Muscle layer of colon (tissue), 2 donors: ENCODE results near the gene ASB15.
"Not testable (repeated sequence)": the region's sequence is repeated elsewhere in the genome, so short reads cannot be mapped to it uniquely, and the experiment has no call there.

ENCODE experiments used
- H3K27ac ChIP-seq: one replicate; pipeline ENCODE4 v1.7.0; 2013; ENCODE audit warnings: low read depth, mild to moderate bottlenecking, low read length, moderate library complexity
- H3K27me3 ChIP-seq, 2 donors: one replicate each; pipeline ENCODE4 v1.7.0; 2013; ENCODE audit warnings: low read length in 2 of 2, mild to moderate bottlenecking in 2 of 2; ENCODE audit not compliant: insufficient read depth in 2 of 2, control insufficient read depth in 1 of 2
- H3K36me3 ChIP-seq: one replicate; pipeline ENCODE4 v1.7.0; 2013; ENCODE audit warnings: mild to moderate bottlenecking, low read length; ENCODE audit not compliant: insufficient read depth
- H3K4me1 ChIP-seq: one replicate; pipeline ENCODE4 v1.7.0; 2013; ENCODE audit warnings: mild to moderate bottlenecking, low read length; ENCODE audit not compliant: insufficient read depth
- H3K4me3 ChIP-seq, 2 donors: one replicate each; pipeline ENCODE4 v1.7.0; 2013; ENCODE audit warnings: low read length in 2 of 2, low read depth in 1 of 2, mild to moderate bottlenecking in 1 of 2, moderate library complexity in 1 of 2
- H3K9ac ChIP-seq: one replicate; pipeline ENCODE4 v1.7.0; 2013; ENCODE audit warnings: low read length
- H3K9me3 ChIP-seq: one replicate; pipeline ENCODE4 v1.7.0; 2013; ENCODE audit warnings: mild to moderate bottlenecking, low read length
- donor health status: abdominal sarcoma.
- donor health status: Adenocarcinoma of cecum.

ASB15 gene

GRCh38 chr7:123601530-123601929 lies at the start of gene ASB15:
Gene ASB15, plus strand, starts transcription at chr7:123601821. Its CDS starts 12,682 bp downstream, at chr7:123614503.
- H3K36me3 ChIP-seq, result no peaks in the 10 kb centered on the region
- H3K4me3 ChIP-seq, result no peak within 1 kb of the TSS
- H3K9ac ChIP-seq, result no peak within 1 kb of the TSS
- H3K9me3 ChIP-seq, result no peaks in the 10 kb centered on the region
- no peaks in the 10 kb centered on the region for H3K4me1 ChIP-seq
- H3K27ac ChIP-seq, result no peak within 1 kb of the TSS
- H3K27me3 ChIP-seq, result no peaks in the 10 kb centered on the region

GRCh38 chr7:123552134-123552533 lies 49.5 kb upstream of the ASB15 start:
- peaks cover 13% of the 10 kb centered on the region for H3K4me1 ChIP-seq
- peaks cover 21% of the 10 kb centered on the region for H3K36me3 ChIP-seq
- H3K9ac ChIP-seq, H3K9me3 ChIP-seq, H3K4me3 ChIP-seq, H3K27ac ChIP-seq, H3K27me3 ChIP-seq: not testable (repeated sequence)

GRCh38 chr7:123552641-123553040 lies 49.0 kb upstream of the ASB15 start:
- Histone ChIP-seq H3K9ac (no peak overlapping the region), H3K4me3 (no peak overlapping the region), H3K36me3 (peaks cover 21% of the 10 kb centered on the region), H3K27ac (no peak overlapping the region), H3K4me1 (peaks cover 13% of the 10 kb centered on the region), H3K9me3 (no peaks in the 10 kb centered on the region), H3K27me3 (no peaks in the 10 kb centered on the region)

GRCh38 chr7:123553159-123553558 lies 48.5 kb upstream of the ASB15 start:
- Histone ChIP-seq H3K27ac (no peak overlapping the region), H3K27me3 (no peaks in the 10 kb centered on the region), H3K9me3 (no peaks in the 10 kb centered on the region), H3K4me3 (no peak overlapping the region), H3K36me3 (peaks cover 21% of the 10 kb centered on the region), H3K4me1 (peaks cover 13% of the 10 kb centered on the region), H3K9ac (no peak overlapping the region)

- H3K4me3 ChIP-seq, result no peak overlapping the region
- H3K27me3 ChIP-seq, result no peaks in the 10 kb centered on the region
- peaks cover 17% of the 10 kb centered on the region for H3K4me1 ChIP-seq
Observed at GRCh38 chr7:123555484-123555883, 46.1 kb upstream of the ASB15 start.

DNA sequence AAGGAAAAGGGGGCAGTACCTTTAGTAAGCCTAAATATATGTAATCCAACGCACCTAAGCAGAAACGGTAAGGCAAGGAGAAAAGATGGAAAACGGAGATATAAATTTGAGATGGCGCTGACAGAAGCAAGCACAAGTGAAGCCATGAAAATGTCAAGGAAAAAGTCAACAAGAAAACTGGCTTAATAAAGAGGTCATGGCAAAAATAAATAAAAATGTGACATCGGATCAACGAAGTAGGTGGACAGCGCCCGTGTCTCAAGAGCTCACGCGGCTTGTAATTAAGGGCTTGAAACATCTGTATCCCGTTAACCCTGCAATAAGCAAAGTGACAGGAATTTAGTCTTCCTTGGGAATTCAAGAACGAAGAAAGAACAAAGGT lies 44.6 kb upstream of the ASB15 start:
- Histone ChIP-seq H3K4me3 (peak overlapping the region; percentile 75 to 80), H3K9ac (peak overlapping the region; percentile 74), H3K27ac (peak overlapping the region; percentile 81), H3K4me1 (peaks cover 17% of the 10 kb centered on the region), H3K36me3 (peaks cover 12% of the 10 kb centered on the region), H3K9me3 (no peaks in the 10 kb centered on the region), H3K27me3 (no peaks in the 10 kb centered on the region)

More at GRCh38 chr7:123555484-123555883, 46.1 kb upstream of the ASB15 start:
- Histone ChIP-seq H3K9ac (no peak overlapping the region), H3K9me3 (no peaks in the 10 kb centered on the region), H3K36me3 (peaks cover 12% of the 10 kb centered on the region), H3K27ac (no peak overlapping the region)

- Histone ChIP-seq H3K9ac (peak within 1 kb of the TSS; percentile 74), H3K9me3 (no peaks in the 10 kb centered on the region), H3K36me3 (peaks cover 12% of the 10 kb centered on the region), H3K27ac (peak within 1 kb of the TSS; percentile 83), H3K4me3 (peak within 1 kb of the TSS; percentile 75 to 80), H3K4me1 (peaks cover 17% of the 10 kb centered on the region), H3K27me3 (no peaks in the 10 kb centered on the region)
Observed at GRCh38 chr7:123557398-123558288, 44.0 kb upstream of the ASB15 start, which contains the start of gene NDUFA5. Gene NDUFA5, minus strand, starts transcription at chr7:123557818. Its CDS starts 23 bp downstream, at chr7:123557795.

DNA sequence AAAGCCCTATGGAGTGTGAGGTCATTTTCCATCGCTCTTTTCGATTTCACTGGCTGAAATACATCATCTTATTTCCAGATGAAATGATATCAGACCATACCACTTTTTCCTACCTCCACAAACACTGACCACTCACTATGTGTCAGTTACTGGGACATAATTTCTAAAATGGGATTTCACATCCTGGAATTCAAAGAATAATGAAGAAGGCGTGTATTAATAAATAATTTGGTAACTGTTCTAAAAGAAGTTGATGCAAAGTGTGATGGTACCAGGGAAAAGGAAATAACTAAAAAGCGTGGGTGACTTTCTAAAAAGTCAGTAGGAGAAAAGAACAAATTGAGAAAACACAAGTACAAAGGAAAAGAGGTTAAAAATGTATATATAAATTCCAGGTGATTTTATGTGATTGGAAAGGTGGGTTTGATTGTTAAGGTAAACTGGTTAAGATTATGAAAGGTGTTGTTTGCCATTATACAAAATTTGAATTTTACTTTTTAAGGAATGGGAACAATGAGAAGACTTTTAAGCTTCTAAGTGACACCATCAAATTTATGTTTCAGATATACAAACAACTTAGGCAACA lies 43.2 kb upstream of the ASB15 start:
- Histone ChIP-seq H3K27ac (peak overlapping the region; percentile 83), H3K4me3 (peak overlapping the region; percentile 38 to 75), H3K27me3 (no peaks in the 10 kb centered on the region), H3K9ac (peak overlapping the region; percentile 74), H3K36me3 (peaks cover 12% of the 10 kb centered on the region), H3K4me1 (peaks cover 17% of the 10 kb centered on the region), H3K9me3 (no peaks in the 10 kb centered on the region)

- Histone ChIP-seq H3K4me1 (peaks cover 4% of the 10 kb centered on the region), H3K9me3 (no peaks in the 10 kb centered on the region), H3K27ac (no peak overlapping the region), H3K4me3 (no peak overlapping the region), H3K27me3 (no peaks in the 10 kb centered on the region), H3K36me3 (no peaks in the 10 kb centered on the region), H3K9ac (no peak overlapping the region)
Observed at GRCh38 chr7:123562121-123562520, 39.5 kb upstream of the ASB15 start.

DNA sequence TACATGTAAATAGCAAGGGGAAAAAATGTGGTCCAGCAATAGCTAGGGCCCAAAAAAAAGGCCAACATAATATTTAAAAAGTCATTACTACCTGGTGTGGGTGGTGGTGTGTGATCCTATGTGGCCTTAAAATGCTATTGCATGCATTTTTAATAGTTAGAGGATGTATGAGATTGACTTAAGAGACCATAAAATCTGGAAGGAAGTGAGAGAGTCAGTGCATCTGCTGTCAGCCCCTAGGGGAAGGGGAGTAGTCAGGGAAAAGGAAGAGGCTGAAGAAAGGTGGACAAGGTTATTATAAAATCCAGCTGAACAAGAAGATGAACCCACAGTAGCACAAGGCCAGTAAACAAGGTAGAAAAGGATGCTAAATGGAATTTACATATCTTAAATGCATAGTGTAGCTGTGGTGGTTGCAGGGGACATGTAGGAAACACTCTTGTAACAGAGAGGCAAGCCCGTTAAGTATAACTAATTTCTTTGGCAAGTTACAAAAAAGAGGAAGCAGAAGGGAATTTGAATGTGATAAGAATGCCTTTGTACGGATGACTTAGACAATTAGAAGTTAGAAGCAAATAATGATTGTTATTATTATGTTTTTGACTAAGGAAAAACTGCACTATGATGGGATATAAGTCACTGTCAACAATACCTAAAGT lies 32.1 kb upstream of the ASB15 start:
- H3K27me3 ChIP-seq, result no peaks in the 10 kb centered on the region

DNA sequence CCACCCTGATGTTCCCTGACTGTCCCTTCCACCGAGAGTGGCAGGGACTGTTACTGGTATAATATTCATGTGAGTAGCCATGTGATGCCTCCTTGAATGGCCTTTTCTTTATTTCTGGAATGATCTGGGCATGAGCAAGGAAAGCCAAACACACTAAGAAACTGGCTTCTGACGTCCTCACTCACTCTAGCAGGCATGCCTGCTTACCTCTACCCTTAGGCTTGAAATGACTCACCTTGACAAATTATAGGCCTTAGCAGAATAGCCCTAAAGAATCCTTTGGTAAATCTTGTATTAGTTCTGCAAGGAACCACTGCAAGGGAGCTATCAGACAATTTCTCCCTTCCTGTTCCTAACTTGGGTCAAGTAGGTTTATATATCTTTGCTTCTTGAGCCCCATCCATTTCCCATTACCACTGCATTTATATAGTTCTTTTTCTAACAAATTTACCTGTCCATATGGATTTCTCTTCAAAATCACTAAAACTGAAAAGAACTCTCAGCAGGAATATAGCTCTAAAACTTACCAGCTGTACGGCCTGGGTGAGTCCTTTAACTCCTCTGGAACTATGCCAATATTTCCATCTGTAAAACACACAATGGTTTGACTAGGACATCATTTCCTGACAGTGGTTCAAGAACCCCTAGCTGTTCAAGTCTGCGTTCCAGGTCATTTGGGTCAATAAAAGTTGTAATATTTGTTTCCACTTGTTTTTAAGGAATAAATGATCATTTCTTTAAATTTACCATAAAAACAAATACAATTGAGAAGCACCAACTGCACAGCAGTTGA lies 31.0 kb upstream of the ASB15 start:
- Histone ChIP-seq H3K4me3 (no peak overlapping the region), H3K27ac (no peak overlapping the region), H3K9ac (no peak overlapping the region), H3K9me3 (no peaks in the 10 kb centered on the region), H3K4me1 (no peaks in the 10 kb centered on the region), H3K27me3 (no peaks in the 10 kb centered on the region), H3K36me3 (no peaks in the 10 kb centered on the region)

More for the DNA sequence above, 32.1 kb upstream of the ASB15 start:
- no peaks in the 10 kb centered on the region for H3K9me3 ChIP-seq
- no peaks in the 10 kb centered on the region for H3K4me1 ChIP-seq
- H3K36me3 ChIP-seq, result no peaks in the 10 kb centered on the region
- H3K9ac ChIP-seq, result no peak overlapping the region
- no peak overlapping the region for H3K4me3 ChIP-seq
- no peak overlapping the region for H3K27ac ChIP-seq
